ENCODE data around the gene CYP27A1.

The CYP27A1 gene

DNA sequence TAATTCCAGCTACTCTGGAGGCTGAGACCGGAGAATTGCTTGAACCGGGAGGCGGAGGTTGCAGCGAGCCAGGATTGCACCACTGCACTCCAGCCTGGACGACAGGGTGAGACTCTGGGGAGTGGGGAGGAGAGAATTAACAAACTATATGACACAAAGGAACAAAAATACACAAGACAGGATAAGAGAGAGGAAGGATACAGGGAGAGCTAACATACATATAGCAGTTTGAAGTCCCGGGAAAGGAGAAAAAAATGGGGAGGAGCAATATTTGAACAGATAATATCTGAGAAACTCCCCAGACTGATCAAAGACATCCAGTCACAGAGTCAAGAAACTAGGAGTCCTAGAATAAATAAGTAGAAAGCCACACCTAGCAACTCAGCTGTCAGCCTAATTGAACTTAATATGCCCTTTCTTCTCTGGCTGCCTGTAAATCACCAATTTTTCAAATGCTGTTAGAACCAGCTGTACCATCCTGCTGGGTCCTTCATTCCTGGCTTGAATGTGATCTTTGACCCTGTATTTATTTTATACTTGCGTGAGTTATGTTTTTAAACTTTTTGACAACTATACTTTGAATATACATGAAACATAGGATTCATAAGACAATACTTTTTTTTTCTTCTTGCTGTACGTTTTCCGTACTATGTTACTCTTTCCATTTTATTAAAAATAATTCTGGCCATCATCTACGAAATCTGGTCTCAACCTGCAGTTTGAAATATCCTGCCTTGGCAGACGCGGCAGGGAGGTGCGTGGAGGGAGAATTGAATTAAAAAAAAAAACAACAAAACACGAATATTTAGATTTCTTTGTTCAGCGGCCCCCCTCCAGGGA lies 876 bp upstream of the CYP27A1 start:
- no peak for TF ChIP-seq TARDBP (IDR thresholded peaks at IDR 0.05)
- TF ChIP-seq FOXA1 (IDR thresholded peaks at IDR 0.05), result no peak
- ChIA-PET CTCF (no interaction called here), POLR2A (no interaction called here)
- DNase-seq (ENCODE audit: extremely low spot score), result no peak

DNA sequence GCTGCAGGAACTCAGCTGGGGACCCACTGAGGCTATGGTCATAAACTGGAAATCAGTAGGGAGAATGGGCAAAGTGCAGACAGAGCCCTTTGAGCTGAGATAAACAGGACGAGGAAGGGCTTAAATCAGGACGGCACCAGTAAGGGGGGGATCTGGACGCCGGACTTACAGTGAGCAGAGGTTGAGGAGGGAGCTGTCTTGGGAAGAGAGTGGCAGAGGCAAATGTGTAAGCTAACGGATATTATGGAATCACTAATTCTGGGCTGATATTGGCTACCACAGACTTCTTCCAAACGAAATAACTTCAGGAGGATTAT lies 539 bp downstream of the CYP27A1 start:
- TF ChIP-seq FOXA1 (IDR thresholded peaks at IDR 0.05) (no peak), FOXK2 (IDR thresholded peaks at IDR 0.05) (no peak), LEF1 (IDR thresholded peaks at IDR 0.05; ENCODE audit: borderline replicate concordance) (no peak), SP1 (IDR thresholded peaks at IDR 0.05) (no peak), ZNF384 (IDR thresholded peaks at IDR 0.05) (no peak)
- no peak for DNase-seq (ENCODE audit: extremely low spot score)
- POLR2A ChIA-PET, result no interaction called here
- CTCF ChIA-PET, result interaction anchor here (0.5 to 0.9 kb wide), 3 partner anchors 22 to 229 kb away, joined by 3 to 4 read pairs (median 4); no protein-coding TSS in a partner anchor

DNA sequence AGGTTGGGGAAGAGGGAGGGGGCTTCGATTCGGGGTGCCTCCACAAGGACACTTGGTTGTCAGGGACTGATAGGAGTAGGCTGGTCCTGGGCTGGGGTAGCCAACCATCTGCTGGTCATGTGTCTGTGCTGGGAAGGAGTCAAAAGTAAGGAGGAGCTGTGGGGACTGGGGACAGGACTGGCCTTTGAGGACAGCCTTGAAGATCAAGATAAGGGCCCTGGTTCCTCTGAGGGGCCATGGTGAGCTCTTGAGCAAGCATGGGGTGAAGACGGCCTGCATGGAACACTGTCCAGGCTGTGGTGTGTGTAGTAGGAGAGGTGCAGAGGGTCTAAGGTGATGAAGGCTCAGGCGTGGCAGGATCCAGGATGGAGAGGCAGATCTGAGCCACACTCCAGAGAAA lies 1.7 kb downstream of the CYP27A1 start:
- no peak for TF ChIP-seq HDGF (IDR thresholded peaks at IDR 0.05; ENCODE audit: borderline replicate concordance)
- no peak for TF ChIP-seq BHLHE40 (IDR thresholded peaks at IDR 0.05; ENCODE audit: borderline replicate concordance)
- TF ChIP-seq NFRKB (IDR thresholded peaks at IDR 0.05), result no peak
- no peak for TF ChIP-seq FOXK2 (IDR thresholded peaks at IDR 0.05)
- TF ChIP-seq, protein P1, sequence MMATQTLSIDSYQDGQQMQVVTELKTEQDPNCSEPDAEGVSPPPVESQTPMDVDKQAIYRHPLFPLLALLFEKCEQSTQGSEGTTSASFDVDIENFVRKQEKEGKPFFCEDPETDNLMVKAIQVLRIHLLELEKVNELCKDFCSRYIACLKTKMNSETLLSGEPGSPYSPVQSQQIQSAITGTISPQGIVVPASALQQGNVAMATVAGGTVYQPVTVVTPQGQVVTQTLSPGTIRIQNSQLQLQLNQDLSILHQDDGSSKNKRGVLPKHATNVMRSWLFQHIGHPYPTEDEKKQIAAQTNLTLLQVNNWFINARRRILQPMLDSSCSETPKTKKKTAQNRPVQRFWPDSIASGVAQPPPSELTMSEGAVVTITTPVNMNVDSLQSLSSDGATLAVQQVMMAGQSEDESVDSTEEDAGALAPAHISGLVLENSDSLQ (IDR thresholded peaks at IDR 0.05), result no peak
- TF ChIP-seq ZNF384 (IDR thresholded peaks at IDR 0.05), result no peak
- TF ChIP-seq LEF1 (IDR thresholded peaks at IDR 0.05; ENCODE audit: borderline replicate concordance), result no peak
- TF ChIP-seq FOXM1 (IDR thresholded peaks at IDR 0.05; ENCODE audit: borderline replicate concordance), result no peak
- no peak for TF ChIP-seq TARDBP (IDR thresholded peaks at IDR 0.05)
- TF ChIP-seq CTBP1 (IDR thresholded peaks at IDR 0.05; ENCODE audit: borderline replicate concordance), result no peak
- no peak for TF ChIP-seq L3MBTL2 (conservative IDR thresholded peaks at IDR 0.05)
- no peak for TF ChIP-seq ELF4 (IDR thresholded peaks at IDR 0.05)
- no peak for TF ChIP-seq SUZ12 (IDR thresholded peaks at IDR 0.05)
- TF ChIP-seq FOXA1 (IDR thresholded peaks at IDR 0.05), result no peak
- CTCF ChIA-PET, result no interaction called here
- POLR2A ChIA-PET, result no interaction called here
- no peak for DNase-seq (ENCODE audit: extremely low spot score)

DNA sequence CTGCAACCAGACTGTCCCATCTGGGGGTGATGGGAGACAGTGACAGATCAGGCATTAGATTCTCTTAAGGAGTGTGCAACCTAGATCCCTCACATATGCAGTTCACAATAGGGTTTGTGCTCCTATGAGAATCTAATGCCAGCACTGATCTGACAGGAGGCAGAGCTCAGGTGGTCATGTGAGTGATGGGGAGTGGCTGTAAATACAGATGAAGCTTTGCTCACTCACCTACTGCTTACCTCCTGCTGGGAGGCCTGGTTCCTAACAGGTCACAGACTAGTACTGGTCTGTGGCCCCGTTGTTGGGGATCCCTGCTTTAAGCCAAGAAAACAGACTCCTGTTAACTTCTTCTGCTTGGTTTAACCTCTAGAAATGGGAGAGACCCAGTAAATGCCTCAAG lies 3.2 kb downstream of the CYP27A1 start:
- CTCF ChIA-PET, result no interaction called here
- DNase-seq (ENCODE audit: extremely low spot score), result no peak
- POLR2A ChIA-PET, result no interaction called here
- no peak for TF ChIP-seq BHLHE40 (IDR thresholded peaks at IDR 0.05; ENCODE audit: borderline replicate concordance)

DNA sequence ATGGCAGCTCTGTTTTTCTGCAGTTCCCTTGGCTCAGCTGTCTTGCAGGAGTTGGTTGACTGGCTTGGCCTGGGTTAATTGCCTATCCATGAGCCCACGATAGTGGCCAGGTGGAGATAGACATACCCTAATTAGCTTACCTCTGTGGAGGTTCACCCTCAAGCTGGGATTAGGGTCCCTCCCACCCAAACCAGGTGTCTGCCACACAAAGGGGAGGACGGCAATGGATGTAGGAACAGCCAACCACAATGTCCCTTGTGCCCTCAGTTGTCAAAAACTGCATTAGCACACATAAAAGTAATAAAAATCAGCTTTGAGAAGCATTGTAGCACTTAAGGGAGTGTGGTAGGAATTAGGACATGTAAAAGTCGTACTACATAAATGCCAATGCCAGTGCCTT lies 4.2 kb downstream of the CYP27A1 start:
- POLR2A ChIA-PET, result no interaction called here
- DNase-seq (ENCODE audit: extremely low spot score), result no peak
- CTCF ChIA-PET, result no interaction called here
- TF ChIP-seq FOXM1 (IDR thresholded peaks at IDR 0.05; ENCODE audit: borderline replicate concordance) (no peak), SP1 (IDR thresholded peaks at IDR 0.05) (no peak)

DNA sequence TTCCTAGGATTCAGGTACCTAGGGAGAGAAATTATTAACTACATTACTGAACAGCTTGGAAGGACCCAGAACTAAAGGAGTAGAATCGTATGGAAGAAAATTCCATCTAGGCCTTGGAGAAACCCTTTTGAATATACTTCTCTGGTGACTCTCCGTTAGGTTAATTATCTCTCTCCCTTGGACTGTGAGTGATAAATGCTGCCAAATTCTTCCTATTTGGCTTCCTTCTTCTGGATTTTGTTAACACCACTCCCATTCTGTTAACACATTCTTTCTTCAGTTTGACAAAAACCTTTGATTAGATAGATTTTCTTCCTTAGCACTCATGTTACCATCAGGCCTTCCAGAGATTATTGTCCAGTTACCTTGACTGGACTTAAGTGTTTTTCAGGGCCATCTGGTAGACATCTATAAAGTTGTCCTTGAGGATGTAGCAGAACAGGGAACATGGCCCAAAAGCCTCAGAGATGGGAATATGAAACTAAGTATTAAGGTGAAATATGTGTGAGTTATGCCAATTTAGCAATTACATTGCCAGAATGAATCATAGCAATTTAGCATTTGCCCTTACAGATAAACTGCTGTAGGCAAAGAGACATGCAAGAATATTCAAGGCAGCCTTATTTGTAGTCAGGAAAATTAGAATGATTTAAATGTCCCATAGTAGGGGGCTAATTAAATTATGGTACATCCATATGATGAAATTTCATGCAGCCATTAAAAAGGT lies 6.7 kb downstream of the CYP27A1 start:
- TF ChIP-seq HDGF (IDR thresholded peaks at IDR 0.05; ENCODE audit: borderline replicate concordance) (no peak), L3MBTL2 (conservative IDR thresholded peaks at IDR 0.05) (no peak), LEF1 (IDR thresholded peaks at IDR 0.05; ENCODE audit: borderline replicate concordance) (no peak), CTBP1 (IDR thresholded peaks at IDR 0.05; ENCODE audit: borderline replicate concordance) (no peak), SP1 (IDR thresholded peaks at IDR 0.05) (no peak), FOXK2 (IDR thresholded peaks at IDR 0.05) (no peak), ELF4 (IDR thresholded peaks at IDR 0.05) (no peak), ARNT (IDR thresholded peaks at IDR 0.05) (no peak), NFRKB (IDR thresholded peaks at IDR 0.05) (no peak), FOXA1 (IDR thresholded peaks at IDR 0.05) (no peak), BHLHE40 (IDR thresholded peaks at IDR 0.05; ENCODE audit: borderline replicate concordance) (no peak), ZNF384 (IDR thresholded peaks at IDR 0.05) (no peak), FOXM1 (IDR thresholded peaks at IDR 0.05; ENCODE audit: borderline replicate concordance) (no peak), SUZ12 (IDR thresholded peaks at IDR 0.05) (no peak), TARDBP (IDR thresholded peaks at IDR 0.05) (no peak)
- TF ChIP-seq, protein P1 (IDR thresholded peaks at IDR 0.05), result no peak
- DNase-seq (ENCODE audit: extremely low spot score), result no peak
- ChIA-PET POLR2A (interaction anchor here (0.6 kb wide), 1 partner anchor 906 kb away, joined by 3 read pairs; no protein-coding TSS in a partner anchor), CTCF (no interaction called here)

DNA sequence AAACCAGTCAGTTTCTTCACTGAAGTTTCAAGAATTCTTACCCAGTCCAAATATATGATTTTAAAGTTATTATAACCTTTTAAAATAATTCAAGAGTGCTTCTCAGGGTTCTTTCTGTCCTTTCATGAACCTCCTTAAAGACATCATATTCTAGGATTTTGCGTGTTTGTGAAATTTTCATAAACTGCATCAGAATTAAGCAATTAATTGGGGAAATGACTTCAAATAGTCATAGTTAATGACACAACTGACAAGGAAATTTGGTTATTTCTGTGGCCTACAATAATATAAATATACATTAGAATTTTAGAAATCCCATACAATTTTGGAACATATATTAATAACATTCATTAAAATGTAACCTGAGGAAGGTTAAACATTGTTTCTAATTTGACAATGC lies 10.5 kb downstream of the CYP27A1 start:
- DNase-seq (ENCODE audit: extremely low spot score), result no peak
- TF ChIP-seq CTBP1 (IDR thresholded peaks at IDR 0.05; ENCODE audit: borderline replicate concordance), result no peak
- POLR2A ChIA-PET, result no interaction called here
- CTCF ChIA-PET, result no interaction called here

DNA sequence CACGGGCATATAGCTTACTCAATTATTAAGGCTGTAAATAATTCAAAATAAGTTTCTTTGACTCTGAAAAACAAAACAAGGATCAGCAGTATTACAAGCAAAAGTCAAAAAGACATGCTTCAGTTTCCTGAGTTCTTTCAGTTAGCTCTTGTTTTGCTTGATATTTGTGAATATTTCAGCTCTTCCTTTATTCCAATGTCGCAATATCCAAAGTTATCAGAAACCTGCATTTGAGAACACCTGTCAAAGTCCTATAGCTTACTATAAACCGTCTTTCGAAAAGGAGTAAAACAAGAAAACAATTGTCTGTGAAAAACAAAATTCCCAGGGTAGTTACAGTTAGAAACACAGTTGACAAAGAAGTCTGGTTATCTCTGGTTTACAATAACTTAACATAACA lies 14.7 kb downstream of the CYP27A1 start:
- TF ChIP-seq L3MBTL2 (conservative IDR thresholded peaks at IDR 0.05) (no peak), ZNF384 (IDR thresholded peaks at IDR 0.05) (no peak), BHLHE40 (IDR thresholded peaks at IDR 0.05; ENCODE audit: borderline replicate concordance) (no peak), NFRKB (IDR thresholded peaks at IDR 0.05) (no peak), ARNT (IDR thresholded peaks at IDR 0.05) (no peak), HDGF (IDR thresholded peaks at IDR 0.05; ENCODE audit: borderline replicate concordance) (no peak), SUZ12 (IDR thresholded peaks at IDR 0.05) (no peak), ELF4 (IDR thresholded peaks at IDR 0.05) (no peak), CTBP1 (IDR thresholded peaks at IDR 0.05; ENCODE audit: borderline replicate concordance) (no peak), FOXK2 (IDR thresholded peaks at IDR 0.05) (no peak)
- ChIA-PET POLR2A (no interaction called here), CTCF (no interaction called here)
- DNase-seq (ENCODE audit: extremely low spot score), result no peak

Measured in HEK293T (cell line).